T-cell (primary cell): ENCODE results near the gene BMPR1B. TPM values are rescaled to one million over a fixed set of nuclear protein-coding genes. Genes with fewer than 3 reads are reported as not detected.

Experiments
- ATAC-seq, 4 experiments: fragments of 200-7000 bp in 3 of 4; fragments of 150-1000 bp in 1 of 4; cut with Tn5 transposase; replicated peaks in 1 of 4; 1 replicate in 3 of 4; 2 replicates in 1 of 4; pipeline ENCODE4 v1.10.0; 2021; ENCODE audit warnings: moderate library complexity in 3 of 4, mild to moderate bottlenecking in 2 of 4, moderate number of reproducible peaks in 1 of 4
- CTCF ChIA-PET, 2 donors: fragments of 300-600 bp; sonication (Branson Sonifier 250); formaldehyde crosslinking; loops; one replicate each; lab custom pipeline; 2022; ENCODE audit warnings: antibody characterized with exemption in 2 of 2; lab: Charles Lee
- POLR2A ChIA-PET, 2 donors: fragments of 300-600 bp; sonication (Branson Sonifier 250); formaldehyde crosslinking; loops; one replicate each; lab custom pipeline; 2022; ENCODE audit warnings: antibody characterized with exemption in 2 of 2; lab: Charles Lee
- DNase-seq, 35 experiments: peaks; one replicate each; pipeline versions ENCODE4 v3.0.0 to v3.0.0-alpha.2; 2013 to 2023
- H3K27ac ChIP-seq: one replicate; pipeline ENCODE4 v1.5.1; 2013; ENCODE audit warnings: low read length
- H3K27me3 ChIP-seq, 2 experiments: replicated peaks in 1 of 2; 1 replicate in 1 of 2; 2 replicates in 1 of 2; pipeline versions ENCODE4 v1.6.1 to v1.7.0; 2013; ENCODE audit warnings: low read length in 1 of 2, mixed read lengths in 1 of 2; ENCODE audit not compliant: control insufficient read depth in 2 of 2, insufficient read depth in 2 of 2; ENCODE audit errors: extremely low read depth in 1 of 2
- H3K36me3 ChIP-seq, 2 donors: 1 replicate in 1 of 2; 2 replicates in 1 of 2; pipeline versions ENCODE4 v1.6.1 to v1.7.0; 2013; ENCODE audit warnings: low read length in 1 of 2; ENCODE audit not compliant: control insufficient read depth in 2 of 2, insufficient read depth in 1 of 2; ENCODE audit errors: extremely low read depth in 1 of 2
- H3K4me1 ChIP-seq, 2 experiments: 1 replicate in 1 of 2; 2 replicates in 1 of 2; pipeline versions ENCODE4 v1.6.1 to v1.7.0; 2013; ENCODE audit warnings: low read length in 2 of 2, mixed read lengths in 1 of 2; ENCODE audit not compliant: insufficient read depth in 2 of 2, control insufficient read depth in 1 of 2; ENCODE audit errors: extremely low read depth in 1 of 2
- H3K4me3 ChIP-seq, 2 donors: 1 replicate in 1 of 2; 2 replicates in 1 of 2; pipeline versions ENCODE4 v1.5.1 to v1.7.0; 2013; ENCODE audit warnings: mild to moderate bottlenecking in 2 of 2, low read length in 1 of 2, moderate library complexity in 1 of 2; ENCODE audit not compliant: control insufficient read depth in 1 of 2; ENCODE audit errors: extremely low read depth in 1 of 2
- H3K9me3 ChIP-seq: 2 replicates; pipeline ENCODE4 v1.7.0; 2013
- H3K27ac Mint-ChIP-seq, 2 donors: one replicate each; pipeline ENCODE4 v1.8.0; 2020 to 2021; ENCODE audit warnings: mild to moderate bottlenecking in 2 of 2, mixed read lengths in 2 of 2
- H3K27me3 Mint-ChIP-seq, 2 donors: one replicate each; pipeline ENCODE4 v1.8.0; 2021 to 2022; ENCODE audit warnings: mixed read lengths in 2 of 2
- H3K36me3 Mint-ChIP-seq: one replicate; pipeline ENCODE4 v1.8.0; 2021; ENCODE audit warnings: mixed read lengths
- H3K4me1 Mint-ChIP-seq, 3 donors: one replicate each; pipeline ENCODE4 v1.8.0; 2020 to 2022; ENCODE audit warnings: mixed read lengths in 3 of 3, mild to moderate bottlenecking in 1 of 3
- H3K4me3 Mint-ChIP-seq, 3 donors: one replicate each; pipeline ENCODE4 v1.8.0; 2020 to 2022; ENCODE audit warnings: mild to moderate bottlenecking in 3 of 3, mixed read lengths in 3 of 3, moderate library complexity in 3 of 3
- H3K9me3 Mint-ChIP-seq, 3 donors: one replicate each; pipeline ENCODE4 v1.8.0; 2020 to 2022; ENCODE audit warnings: mixed read lengths in 3 of 3
- WGBS: methylation state at CpG from one replicate; pipeline ENCODE4 v1.1.5; 2013; ENCODE audit warnings: missing lambda C conversion rate; ENCODE audit not compliant: insufficient coverage; 5-methylcytosine and 5-hydroxymethylcytosine counted together
- total RNA-seq, 35 experiments: library from RNA in 6 of 35; stranded (reverse) in 6 of 35; fragments of 120-200 nt in 1 of 35; gene quantifications; one replicate each; pipeline versions ENCODE4 v1.2.1 to v1.2.4 and lab custom pipeline; 2013 to 2026

Gene BMPR1B
- total RNA-seq, 5 donors from 2014 or later (not counting 1 experiment from before 2014, with no cell fraction given) = 0.09 to 0.36 (median 0.28) TPM; not detected in 2

GRCh38 chr4:94849901-94850300 lies 92.1 kb downstream of the BMPR1B start:
- Histone ChIP-seq H3K9me3 (no peaks in the 10 kb centered on the region), H3K27ac (no peak overlapping the region), H3K4me1 (no peaks in the 10 kb centered on the region), H3K36me3 (no peaks in the 10 kb centered on the region), H3K4me3 (no peak overlapping the region), H3K27me3 (no peaks in the 10 kb centered on the region)
- DNase-seq = no peak
- ChIA-PET CTCF (no interaction called here), POLR2A (no interaction called here)
- H3K9me3 Mint-ChIP-seq = no peaks in the 10 kb centered on the region
- H3K4me1 Mint-ChIP-seq = no peaks in the 10 kb centered on the region
- no peaks in the 10 kb centered on the region for H3K27me3 Mint-ChIP-seq
- H3K36me3 Mint-ChIP-seq = no peaks in the 10 kb centered on the region
- H3K4me3 Mint-ChIP-seq = no peak overlapping the region
- no peak overlapping the region for H3K27ac Mint-ChIP-seq
- no peak for ATAC-seq
- 80% methylated on average over 1 of the region's 2 CpGs for WGBS

GRCh38 chr4:94852616-94853015 lies 94.9 kb downstream of the BMPR1B start:
- Histone ChIP-seq H3K36me3 (no peaks in the 10 kb centered on the region), H3K27ac (no peak overlapping the region), H3K27me3 (no peaks in the 10 kb centered on the region), H3K9me3 (no peaks in the 10 kb centered on the region), H3K4me3 (no peak overlapping the region), H3K4me1 (no peaks in the 10 kb centered on the region)
- H3K9me3 Mint-ChIP-seq = no peaks in the 10 kb centered on the region
- DNase-seq (no peak), ATAC-seq (no peak)
- no peak overlapping the region for H3K27ac Mint-ChIP-seq
- H3K36me3 Mint-ChIP-seq = no peaks in the 10 kb centered on the region
- no peak overlapping the region for H3K4me3 Mint-ChIP-seq
- ChIA-PET CTCF (interaction anchor here in 1 of 2 donors (0.5 kb wide), 1 partner anchor 70 kb away, joined by 4 read pairs; no protein-coding TSS in a partner anchor), POLR2A (no interaction called here)
- WGBS = 40% methylated on average over 1 of the region's 1 CpG
- no peaks in the 10 kb centered on the region for H3K4me1 Mint-ChIP-seq
- peaks cover 0 to 2% of the 10 kb centered on the region in 2 donors for H3K27me3 Mint-ChIP-seq

DNA sequence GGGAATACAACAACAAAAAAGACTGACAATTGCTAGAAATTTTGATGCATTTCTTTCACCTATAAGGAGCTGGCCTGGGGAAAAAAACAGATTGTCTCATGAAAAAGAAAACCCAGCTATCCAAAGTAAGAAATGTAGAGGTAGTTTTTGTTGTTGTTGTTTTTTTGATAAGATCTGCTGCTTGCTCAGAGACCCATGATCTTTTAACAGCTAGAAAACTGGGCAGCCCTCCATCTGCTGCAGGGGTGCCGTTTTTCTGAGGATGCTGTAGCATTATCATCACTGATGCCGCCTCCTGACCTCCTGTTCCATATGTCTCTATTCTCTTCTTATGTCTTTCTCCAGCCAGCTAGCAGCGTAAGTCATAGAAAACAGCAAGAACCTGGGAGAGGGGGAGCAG lies 98.3 kb downstream of the BMPR1B start:
- H3K9me3 ChIP-seq = no peaks in the 10 kb centered on the region
- WGBS = 57% methylated on average over 1 of the region's 3 CpGs
- Mint-ChIP-seq H3K4me3 (no peak overlapping the region), H3K9me3 (no peaks in the 10 kb centered on the region), H3K4me1 (no peaks in the 10 kb centered on the region), H3K36me3 (no peaks in the 10 kb centered on the region), H3K27me3 (peaks cover 0 to 2% of the 10 kb centered on the region in 2 donors), H3K27ac (no peak overlapping the region)
- ATAC-seq (no peak), DNase-seq (no peak)
- no peaks in the 10 kb centered on the region for H3K36me3 ChIP-seq
- H3K4me1 ChIP-seq = no peaks in the 10 kb centered on the region
- CTCF ChIA-PET = no interaction called here
- H3K27ac ChIP-seq = no peak overlapping the region
- POLR2A ChIA-PET = no interaction called here
- H3K27me3 ChIP-seq = no peaks in the 10 kb centered on the region
- H3K4me3 ChIP-seq = no peak overlapping the region

DNA sequence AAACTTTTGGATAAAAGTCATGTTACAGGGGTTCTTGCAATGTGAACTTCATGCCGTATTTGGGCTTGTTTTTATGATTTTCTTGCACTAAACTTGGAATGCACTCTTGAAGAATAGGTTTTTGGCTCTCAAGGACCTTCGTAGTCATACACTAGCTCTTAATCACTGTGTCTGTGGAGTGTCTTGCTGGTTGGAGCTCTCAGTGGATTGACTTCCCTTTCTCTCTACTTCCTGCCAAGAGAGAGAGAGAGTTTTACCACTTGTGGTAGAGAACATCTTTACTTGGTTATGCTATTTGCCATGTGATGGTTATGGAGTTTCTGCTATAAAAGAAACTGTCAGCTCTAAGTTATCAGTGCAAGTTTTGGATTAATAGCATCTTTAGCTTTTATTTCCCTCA lies 112.4 kb downstream of the BMPR1B start:
- H3K36me3 Mint-ChIP-seq = no peaks in the 10 kb centered on the region
- H3K4me3 Mint-ChIP-seq = no peak overlapping the region
- no peaks in the 10 kb centered on the region for H3K9me3 Mint-ChIP-seq
- Histone ChIP-seq H3K27ac (no peak overlapping the region), H3K4me1 (no peaks in the 10 kb centered on the region), H3K9me3 (no peaks in the 10 kb centered on the region), H3K4me3 (no peak overlapping the region), H3K36me3 (no peaks in the 10 kb centered on the region), H3K27me3 (no peaks in the 10 kb centered on the region)
- H3K27ac Mint-ChIP-seq = no peak overlapping the region
- no peak for ATAC-seq
- DNase-seq = no peak
- no CpG with 5 or more reads among the region's 2 CpGs for WGBS
- ChIA-PET CTCF (no interaction called here), POLR2A (no interaction called here)
- H3K4me1 Mint-ChIP-seq = no peaks in the 10 kb centered on the region
- H3K27me3 Mint-ChIP-seq = no peaks in the 10 kb centered on the region

GRCh38 chr4:94871644-94872305 lies 114.0 kb downstream of the BMPR1B start:
- no peak overlapping the region for H3K4me3 Mint-ChIP-seq
- Histone ChIP-seq H3K4me1 (no peaks in the 10 kb centered on the region), H3K36me3 (no peaks in the 10 kb centered on the region), H3K27ac (no peak overlapping the region), H3K4me3 (no peak overlapping the region), H3K9me3 (no peaks in the 10 kb centered on the region), H3K27me3 (no peaks in the 10 kb centered on the region)
- no peaks in the 10 kb centered on the region for H3K9me3 Mint-ChIP-seq
- 100% methylated on average over 2 of the region's 4 CpGs for WGBS
- ChIA-PET CTCF (no interaction called here), POLR2A (no interaction called here)
- H3K36me3 Mint-ChIP-seq = no peaks in the 10 kb centered on the region
- H3K27ac Mint-ChIP-seq = no peak overlapping the region
- H3K4me1 Mint-ChIP-seq = no peaks in the 10 kb centered on the region
- DNase-seq (no peak), ATAC-seq (no peak)
- H3K27me3 Mint-ChIP-seq = no peaks in the 10 kb centered on the region

- Histone ChIP-seq H3K9me3 (no peaks in the 10 kb centered on the region), H3K36me3 (no peaks in the 10 kb centered on the region), H3K27me3 (no peaks in the 10 kb centered on the region), H3K4me1 (no peaks in the 10 kb centered on the region), H3K4me3 (no peak overlapping the region), H3K27ac (no peak overlapping the region)
- ChIA-PET CTCF (no interaction called here), POLR2A (no interaction called here)
- H3K36me3 Mint-ChIP-seq = no peaks in the 10 kb centered on the region
- DNase-seq (no peak), ATAC-seq (no peak)
- H3K9me3 Mint-ChIP-seq = no peaks in the 10 kb centered on the region
- no peaks in the 10 kb centered on the region for H3K4me1 Mint-ChIP-seq
- no CpG with 5 or more reads among the region's 2 CpGs for WGBS
- no peaks in the 10 kb centered on the region for H3K27me3 Mint-ChIP-seq
- no peak overlapping the region for H3K27ac Mint-ChIP-seq
- no peak overlapping the region for H3K4me3 Mint-ChIP-seq
Measured at GRCh38 chr4:94877973-94878372, 120.2 kb downstream of the BMPR1B start.

GRCh38 chr4:94880956-94881355 lies 123.2 kb downstream of the BMPR1B start:
- Mint-ChIP-seq H3K4me3 (no peak overlapping the region), H3K36me3 (no peaks in the 10 kb centered on the region), H3K9me3 (no peaks in the 10 kb centered on the region), H3K27ac (no peak overlapping the region), H3K27me3 (peaks cover 0 to 3% of the 10 kb centered on the region in 2 donors), H3K4me1 (no peaks in the 10 kb centered on the region)
- Histone ChIP-seq H3K36me3 (no peaks in the 10 kb centered on the region), H3K4me1 (no peaks in the 10 kb centered on the region), H3K27me3 (no peaks in the 10 kb centered on the region), H3K9me3 (no peaks in the 10 kb centered on the region), H3K4me3 (no peak overlapping the region), H3K27ac (no peak overlapping the region)
- POLR2A ChIA-PET = no interaction called here
- ATAC-seq (no peak), DNase-seq (no peak)
- CTCF ChIA-PET = no interaction called here
- WGBS = no CpG with 5 or more reads among the region's 3 CpGs
